CD8-positive, alpha-beta memory T cell (primary cell): ENCODE data around the gene WDR20. TPM values are rescaled to one million over a fixed set of nuclear protein-coding genes. Genes with fewer than 3 reads are reported as not detected.
A peak's percentile ranks its signal among the peaks of the same experiment; 100 is the strongest.

Source experiments
- CTCF ChIA-PET: fragments of 350-600 bp; sonication (Branson Sonifier 250); formaldehyde crosslinking; loops from one replicate; lab custom pipeline; 2021; ENCODE audit warnings: antibody characterized with exemption; lab: Charles Lee
- POLR2A ChIA-PET: fragments of 350-600 bp; sonication (Branson Sonifier 250); formaldehyde crosslinking; loops from one replicate; lab custom pipeline; 2021; ENCODE audit warnings: antibody characterized with exemption; lab: Charles Lee
- DNase-seq, 5 donors: peaks; one replicate each; pipeline versions ENCODE4 v3.0.0 to v3.0.0-alpha.2; 2020 to 2022; ENCODE audit warnings: mixed read lengths in 1 of 5
- H3K27ac ChIP-seq: one replicate; pipeline ENCODE4 v1.7.0; 2013; ENCODE audit warnings: low read depth, mild to moderate bottlenecking, low read length, moderate library complexity
- H3K27me3 ChIP-seq: 2 replicates; pipeline ENCODE4 v1.7.0; 2013; ENCODE audit warnings: low read length, mild to moderate bottlenecking; ENCODE audit not compliant: insufficient read depth, poor library complexity, severe bottlenecking
- H3K36me3 ChIP-seq: 2 replicates; pipeline ENCODE4 v1.7.0; 2013; ENCODE audit warnings: mild to moderate bottlenecking, low read length, moderate library complexity; ENCODE audit not compliant: insufficient read depth
- H3K4me1 ChIP-seq: 2 replicates; pipeline ENCODE4 v1.7.0; 2013; ENCODE audit warnings: mild to moderate bottlenecking, low read length, moderate library complexity; ENCODE audit not compliant: insufficient read depth
- H3K4me3 ChIP-seq: 2 replicates; pipeline ENCODE4 v1.7.0; 2013; ENCODE audit warnings: mild to moderate bottlenecking, low read length
- H3K9me3 ChIP-seq: 2 replicates; pipeline ENCODE4 v1.7.0; 2013; ENCODE audit warnings: mild to moderate bottlenecking, low read length
- H3K27ac Mint-ChIP-seq, 8 donors: one replicate each; pipeline ENCODE4 v1.8.0; 2020 to 2021; ENCODE audit warnings: mixed read lengths in 8 of 8, mild to moderate bottlenecking in 6 of 8, inconsistent platforms in 3 of 8, moderate library complexity in 3 of 8
- H3K27me3 Mint-ChIP-seq, 2 donors: one replicate each; pipeline ENCODE4 v1.8.0; 2020 to 2021; ENCODE audit warnings: mixed read lengths in 2 of 2, mild to moderate bottlenecking in 1 of 2, moderate library complexity in 1 of 2
- H3K36me3 Mint-ChIP-seq, 3 donors: one replicate each; pipeline ENCODE4 v1.8.0; 2020 to 2021; ENCODE audit warnings: mixed read lengths in 3 of 3, inconsistent platforms in 1 of 3, mild to moderate bottlenecking in 1 of 3
- H3K4me1 Mint-ChIP-seq, 3 donors: one replicate each; pipeline ENCODE4 v1.8.0; 2020 to 2021; ENCODE audit warnings: mixed read lengths in 3 of 3, inconsistent platforms in 1 of 3, mild to moderate bottlenecking in 1 of 3
- H3K4me3 Mint-ChIP-seq, 7 donors: one replicate each; pipeline ENCODE4 v1.8.0; 2020 to 2021; ENCODE audit warnings: mixed read lengths in 7 of 7, mild to moderate bottlenecking in 6 of 7, moderate library complexity in 4 of 7, inconsistent platforms in 2 of 7
- H3K9me3 Mint-ChIP-seq, 5 donors: one replicate each; pipeline ENCODE4 v1.8.0; 2020 to 2022; ENCODE audit warnings: mixed read lengths in 5 of 5, mild to moderate bottlenecking in 3 of 5, moderate library complexity in 2 of 5, inconsistent platforms in 1 of 5
- polyA plus RNA-seq: library from polyadenylated mRNA; unstranded; fragments of 300-500 nt; fragmentation: Illumina TruSeq; gene quantifications from one replicate; pipeline ENCODE4 v1.2.3, GENCODE V29; 2021
- total RNA-seq, 2 experiments: library from RNA; stranded (reverse); gene quantifications; one replicate each; pipeline ENCODE4 v1.2.3, GENCODE V29; 2021

The WDR20 gene
- total and polyA plus RNA-seq, 3 experiments from 2014 or later, result 16.8 to 35.2 (median 32.8) TPM

- Mint-ChIP-seq H3K4me1 (no peaks in the 10 kb centered on the region), H3K27me3 (no peaks in the 10 kb centered on the region), H3K36me3 (no peaks in the 10 kb centered on the region), H3K9me3 (no peaks in the 10 kb centered on the region), H3K4me3 (no peak overlapping the region), H3K27ac (no peak overlapping the region)
- Histone ChIP-seq H3K36me3 (no peaks in the 10 kb centered on the region), H3K27me3 (no peaks in the 10 kb centered on the region), H3K4me3 (no peak overlapping the region), H3K9me3 (no peaks in the 10 kb centered on the region), H3K27ac (no peak overlapping the region), H3K4me1 (no peaks in the 10 kb centered on the region)
- ChIA-PET CTCF (no interaction called here), POLR2A (no interaction called here)
- DNase-seq, result no peak
Observed at GRCh38 chr14:102249981-102250380, 110.3 kb downstream of the WDR20 start.

GRCh38 chr14:102250636-102251035 lies 110.9 kb downstream of the WDR20 start:
- H3K27ac Mint-ChIP-seq, result no peak overlapping the region
- no peaks in the 10 kb centered on the region for H3K4me1 Mint-ChIP-seq
- POLR2A ChIA-PET, result no interaction called here
- no peaks in the 10 kb centered on the region for H3K27me3 ChIP-seq
- H3K9me3 Mint-ChIP-seq, result no peaks in the 10 kb centered on the region
- H3K27ac ChIP-seq, result no peak overlapping the region
- no peaks in the 10 kb centered on the region for H3K36me3 Mint-ChIP-seq
- CTCF ChIA-PET, result no interaction called here
- H3K9me3 ChIP-seq, result no peaks in the 10 kb centered on the region
- DNase-seq, result no peak
- H3K27me3 Mint-ChIP-seq, result no peaks in the 10 kb centered on the region
- H3K36me3 ChIP-seq, result no peaks in the 10 kb centered on the region
- H3K4me3 Mint-ChIP-seq, result no peak overlapping the region
- no peaks in the 10 kb centered on the region for H3K4me1 ChIP-seq
- H3K4me3 ChIP-seq, result no peak overlapping the region

- Histone ChIP-seq H3K4me1 (no peaks in the 10 kb centered on the region), H3K27me3 (no peaks in the 10 kb centered on the region), H3K9me3 (no peaks in the 10 kb centered on the region), H3K4me3 (no peak overlapping the region), H3K36me3 (no peaks in the 10 kb centered on the region), H3K27ac (no peak overlapping the region)
- no peaks in the 10 kb centered on the region for H3K27me3 Mint-ChIP-seq
- no peaks in the 10 kb centered on the region for H3K36me3 Mint-ChIP-seq
- H3K4me3 Mint-ChIP-seq, result no peak overlapping the region
- no peaks in the 10 kb centered on the region for H3K9me3 Mint-ChIP-seq
- no peaks in the 10 kb centered on the region for H3K4me1 Mint-ChIP-seq
- H3K27ac Mint-ChIP-seq, result no peak overlapping the region
- POLR2A ChIA-PET, result no interaction called here
- no peak for DNase-seq
- CTCF ChIA-PET, result no interaction called here
Observed at GRCh38 chr14:102251161-102251560, 111.5 kb downstream of the WDR20 start.

- H3K36me3 ChIP-seq, result no peaks in the 10 kb centered on the region
- no peaks in the 10 kb centered on the region for H3K27me3 ChIP-seq
- H3K4me1 ChIP-seq, result no peaks in the 10 kb centered on the region
- Mint-ChIP-seq H3K27ac (no peak overlapping the region), H3K27me3 (no peaks in the 10 kb centered on the region), H3K4me1 (no peaks in the 10 kb centered on the region), H3K9me3 (no peaks in the 10 kb centered on the region), H3K36me3 (no peaks in the 10 kb centered on the region), H3K4me3 (no peak overlapping the region)
- no peaks in the 10 kb centered on the region for H3K9me3 ChIP-seq
- POLR2A ChIA-PET, result no interaction called here
- CTCF ChIA-PET, result no interaction called here
- no peak overlapping the region for H3K27ac ChIP-seq
- no peak for DNase-seq
- no peak overlapping the region for H3K4me3 ChIP-seq
Observed at GRCh38 chr14:102252834-102253801, 113.4 kb downstream of the WDR20 start.

DNA sequence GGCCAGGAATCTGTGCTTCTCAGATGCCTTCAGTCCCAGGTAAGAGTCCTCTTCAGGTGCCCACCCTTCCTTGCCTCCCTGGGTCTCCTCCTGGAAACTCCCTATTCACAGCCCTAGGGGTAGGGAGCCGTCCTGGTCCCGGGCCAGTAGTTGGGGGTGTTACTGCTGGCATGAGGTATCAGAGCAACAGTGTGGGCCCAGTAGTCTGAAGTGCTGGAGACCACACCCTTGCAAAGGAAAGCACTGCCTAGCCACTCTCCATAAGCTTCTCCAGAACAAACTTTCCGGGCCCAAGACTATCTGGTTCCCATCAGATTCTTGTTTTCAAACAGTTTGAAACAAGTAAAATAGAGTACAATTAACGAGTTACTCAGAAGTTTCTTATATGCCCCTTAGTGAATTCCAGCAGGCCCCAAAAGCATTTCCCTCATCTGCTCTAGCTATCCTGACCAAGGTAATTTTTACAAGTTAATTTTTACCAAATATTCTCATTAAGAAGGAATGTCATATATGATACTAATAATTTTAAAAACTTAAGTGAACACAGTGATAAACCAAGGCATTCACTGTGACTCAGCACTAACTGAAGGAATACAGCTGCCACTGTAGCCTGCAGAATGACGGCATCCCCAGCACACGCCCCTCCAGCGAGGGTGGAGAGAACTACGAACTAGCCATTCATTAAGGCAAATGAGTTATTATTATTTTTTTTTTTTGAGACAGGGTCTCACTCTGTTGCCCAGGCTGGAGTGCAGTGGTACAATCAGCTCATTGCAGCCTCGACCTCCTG lies 115.9 kb downstream of the WDR20 start:
- H3K9me3 ChIP-seq, result no peaks in the 10 kb centered on the region
- H3K4me1 Mint-ChIP-seq, result no peaks in the 10 kb centered on the region
- H3K9me3 Mint-ChIP-seq, result no peaks in the 10 kb centered on the region
- H3K4me1 ChIP-seq, result no peaks in the 10 kb centered on the region
- ChIA-PET CTCF (no interaction called here), POLR2A (no interaction called here)
- H3K36me3 Mint-ChIP-seq, result no peaks in the 10 kb centered on the region
- H3K27me3 ChIP-seq, result no peaks in the 10 kb centered on the region
- no peak for DNase-seq
- H3K27ac ChIP-seq, result peak overlapping the region; percentile 43
- H3K27me3 Mint-ChIP-seq, result no peaks in the 10 kb centered on the region
- no peak overlapping the region for H3K4me3 Mint-ChIP-seq
- H3K36me3 ChIP-seq, result no peaks in the 10 kb centered on the region
- H3K27ac Mint-ChIP-seq, result no peak overlapping the region
- no peak overlapping the region for H3K4me3 ChIP-seq

GRCh38 chr14:102256716-102257115 lies 117.0 kb downstream of the WDR20 start:
- POLR2A ChIA-PET, result no interaction called here
- no peak for DNase-seq
- Mint-ChIP-seq H3K9me3 (no peaks in the 10 kb centered on the region), H3K36me3 (no peaks in the 10 kb centered on the region), H3K27me3 (no peaks in the 10 kb centered on the region), H3K4me1 (no peaks in the 10 kb centered on the region), H3K4me3 (no peak overlapping the region), H3K27ac (no peak overlapping the region)
- H3K9me3 ChIP-seq, result no peaks in the 10 kb centered on the region
- H3K27me3 ChIP-seq, result no peaks in the 10 kb centered on the region
- no peaks in the 10 kb centered on the region for H3K4me1 ChIP-seq
- no peaks in the 10 kb centered on the region for H3K36me3 ChIP-seq
- no peak overlapping the region for H3K27ac ChIP-seq
- CTCF ChIA-PET, result no interaction called here
- H3K4me3 ChIP-seq, result no peak overlapping the region

GRCh38 chr14:102258136-102258535 lies 118.4 kb downstream of the WDR20 start:
- Histone ChIP-seq H3K27me3 (no peaks in the 10 kb centered on the region), H3K9me3 (no peaks in the 10 kb centered on the region), H3K4me1 (no peaks in the 10 kb centered on the region), H3K36me3 (no peaks in the 10 kb centered on the region), H3K27ac (no peak overlapping the region), H3K4me3 (no peak overlapping the region)
- Mint-ChIP-seq H3K4me3 (no peak overlapping the region), H3K9me3 (no peaks in the 10 kb centered on the region), H3K4me1 (no peaks in the 10 kb centered on the region), H3K27me3 (no peaks in the 10 kb centered on the region), H3K36me3 (no peaks in the 10 kb centered on the region), H3K27ac (no peak overlapping the region)
- POLR2A ChIA-PET, result no interaction called here
- CTCF ChIA-PET, result no interaction called here
- no peak for DNase-seq
